ENCODE measurements around the gene HPD.
A peak's percentile ranks its signal among the peaks of the same experiment; 100 is the strongest.

GRCh38 chr12:121839106-121839992, 19.3 kb downstream of the HPD start:
- TF ChIP-seq CTCF (IDR thresholded peaks at IDR 0.05 in 4 of 5, conservative IDR thresholded peaks at IDR 0.05 in 1 of 5), result peak; percentile 36 to 64 (median 57)
- TF ChIP-seq POLR2A (IDR thresholded peaks at IDR 0.05), result peak; percentile 42 to 71
